Measurements from ENCODE around the gene FANCI.

FANCI gene

DNA sequence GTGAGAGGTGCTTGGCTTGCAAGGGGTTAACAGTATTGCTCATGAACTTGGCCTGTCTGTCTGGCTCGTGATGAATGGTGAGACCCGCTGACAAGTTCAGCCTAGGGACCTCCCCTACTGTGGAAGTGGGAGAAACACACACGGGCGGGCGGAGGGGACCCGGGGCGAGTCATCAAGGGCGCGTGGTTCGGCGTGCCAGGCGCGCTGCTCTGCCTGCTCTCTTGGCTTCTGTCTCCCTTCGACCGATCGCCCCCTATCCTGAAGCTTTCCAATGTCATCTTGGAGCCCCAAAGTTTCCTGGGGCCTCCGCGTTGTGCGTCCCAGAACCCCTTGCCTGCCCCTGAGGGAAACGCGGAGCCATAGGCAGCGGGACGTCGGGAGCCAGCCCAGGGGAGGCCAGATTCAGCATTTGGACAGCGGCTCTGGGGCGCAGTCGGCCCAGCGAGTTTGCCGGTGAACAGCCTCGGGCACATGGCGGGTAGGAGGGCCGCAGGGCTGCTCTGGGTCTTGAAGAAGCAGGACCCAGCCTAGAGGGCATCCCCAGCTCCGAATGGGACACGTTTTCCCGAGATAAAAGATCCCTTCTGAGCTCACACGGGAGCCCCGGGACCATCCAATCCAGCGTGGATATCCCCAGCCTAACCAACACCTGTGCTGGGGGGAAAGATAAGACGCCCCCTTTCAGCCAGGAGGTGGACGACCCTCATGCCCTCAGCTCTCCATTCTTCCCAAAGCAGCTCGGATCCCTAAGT lies 117.8 kb downstream of the FANCI start:
- Histone ChIP-seq H3K27ac (no peak overlapping the region), H3K4me1 (ENCODE audit: control insufficient read depth in 1 of 2, insufficient read depth in 1 of 2, low read depth in 1 of 2, low read length in 1 of 2) (peaks cover 15 to 40% of the 10 kb centered on the region in 2 experiments), H3K4me3 (ENCODE audit: low read depth in 1 of 2, low read length in 1 of 2) (peak overlapping the region in 1 of 2 experiments; percentile 17), H3K9me3 (no peaks in the 10 kb centered on the region), H3K36me3 (no peaks in the 10 kb centered on the region), H3K27me3 (peaks cover 100% of the 10 kb centered on the region)
- TF ChIP-seq, protein P1, sequence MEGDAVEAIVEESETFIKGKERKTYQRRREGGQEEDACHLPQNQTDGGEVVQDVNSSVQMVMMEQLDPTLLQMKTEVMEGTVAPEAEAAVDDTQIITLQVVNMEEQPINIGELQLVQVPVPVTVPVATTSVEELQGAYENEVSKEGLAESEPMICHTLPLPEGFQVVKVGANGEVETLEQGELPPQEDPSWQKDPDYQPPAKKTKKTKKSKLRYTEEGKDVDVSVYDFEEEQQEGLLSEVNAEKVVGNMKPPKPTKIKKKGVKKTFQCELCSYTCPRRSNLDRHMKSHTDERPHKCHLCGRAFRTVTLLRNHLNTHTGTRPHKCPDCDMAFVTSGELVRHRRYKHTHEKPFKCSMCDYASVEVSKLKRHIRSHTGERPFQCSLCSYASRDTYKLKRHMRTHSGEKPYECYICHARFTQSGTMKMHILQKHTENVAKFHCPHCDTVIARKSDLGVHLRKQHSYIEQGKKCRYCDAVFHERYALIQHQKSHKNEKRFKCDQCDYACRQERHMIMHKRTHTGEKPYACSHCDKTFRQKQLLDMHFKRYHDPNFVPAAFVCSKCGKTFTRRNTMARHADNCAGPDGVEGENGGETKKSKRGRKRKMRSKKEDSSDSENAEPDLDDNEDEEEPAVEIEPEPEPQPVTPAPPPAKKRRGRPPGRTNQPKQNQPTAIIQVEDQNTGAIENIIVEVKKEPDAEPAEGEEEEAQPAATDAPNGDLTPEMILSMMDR (IDR thresholded peaks at IDR 0.05): no peak

DNA sequence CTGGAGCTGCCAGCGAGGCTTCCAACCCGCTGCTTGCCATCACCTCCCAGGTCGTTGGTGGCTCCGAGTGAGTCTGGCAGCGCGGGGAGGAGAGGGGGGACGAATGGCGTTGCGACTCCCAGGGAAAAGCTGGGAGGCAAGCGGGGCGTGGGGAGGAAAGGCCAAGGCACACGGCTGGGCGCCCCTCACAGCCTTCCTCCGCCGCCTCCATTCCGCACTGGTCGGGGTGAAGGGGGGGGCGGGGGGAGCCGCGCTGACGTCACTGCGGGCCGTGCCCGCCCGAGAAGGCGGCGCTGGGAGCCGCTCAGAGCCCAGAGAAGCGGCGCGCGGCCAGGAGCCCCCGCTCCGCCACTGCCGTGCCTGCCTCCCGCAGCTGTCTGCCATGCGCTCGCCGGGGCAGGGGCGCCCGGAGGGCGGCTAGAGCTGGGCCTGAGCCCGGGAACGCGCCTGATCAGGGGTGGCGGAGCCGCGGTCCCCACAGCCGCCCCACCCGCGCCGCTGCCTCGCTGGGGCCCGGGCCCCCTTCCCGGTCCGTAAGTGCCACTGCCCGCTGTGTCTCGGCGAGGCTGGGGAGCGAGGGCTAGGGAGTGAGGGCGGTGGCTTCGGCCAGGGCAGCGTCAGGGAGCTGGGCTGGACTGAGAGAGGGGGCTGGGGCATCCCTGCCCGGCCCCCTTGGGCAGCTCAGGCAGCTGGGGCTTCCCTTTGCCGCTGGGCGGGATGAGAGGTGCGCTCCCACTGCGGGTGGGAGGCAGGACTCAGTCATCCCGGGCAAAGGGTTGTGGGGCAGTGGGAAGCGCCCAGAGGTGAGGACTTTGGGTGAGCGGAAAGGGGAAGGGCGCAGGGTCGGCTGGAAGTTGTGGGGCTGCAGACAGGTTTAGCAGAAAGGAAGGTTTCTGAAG lies 118.7 kb downstream of the FANCI start:
- Histone ChIP-seq H3K27ac (no peak overlapping the region), H3K36me3 (no peaks in the 10 kb centered on the region), H3K27me3 (peaks cover 100% of the 10 kb centered on the region), H3K4me1 (ENCODE audit: control insufficient read depth in 1 of 2, insufficient read depth in 1 of 2, low read depth in 1 of 2, low read length in 1 of 2) (peaks cover 15 to 43% of the 10 kb centered on the region in 2 experiments), H3K9me3 (no peaks in the 10 kb centered on the region), H3K4me3 (ENCODE audit: low read depth in 1 of 2, low read length in 1 of 2) (peak overlapping the region in 1 of 2 experiments; percentile 17)
- TF ChIP-seq, protein P1 (IDR thresholded peaks at IDR 0.05): no peak

DNA sequence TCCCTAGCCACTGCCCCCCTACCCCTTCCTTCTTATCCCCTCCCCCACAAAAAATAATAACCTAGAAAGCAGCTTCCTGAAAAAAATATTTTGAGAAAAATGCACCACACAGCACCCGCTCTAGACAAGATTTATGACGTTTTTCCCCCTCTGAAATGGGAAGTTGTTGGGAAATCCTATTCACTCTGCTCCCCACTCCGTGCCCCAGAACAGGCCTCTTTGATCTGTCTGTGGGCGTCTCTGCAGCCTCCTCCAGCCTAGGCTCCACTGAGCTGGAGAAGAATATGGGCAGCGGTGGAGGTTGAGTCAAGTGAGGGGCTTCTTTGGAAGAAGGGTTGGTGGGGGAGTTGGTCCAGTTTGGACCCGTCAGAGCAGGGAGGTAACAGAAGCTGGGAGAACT lies 119.4 kb downstream of the FANCI start:
- TF ChIP-seq, protein P1 (IDR thresholded peaks at IDR 0.05): no peak
- peaks cover 15 to 49% of the 10 kb centered on the region in 2 experiments for H3K4me1 ChIP-seq (ENCODE audit: control insufficient read depth in 1 of 2, insufficient read depth in 1 of 2, low read depth in 1 of 2, low read length in 1 of 2)

DNA sequence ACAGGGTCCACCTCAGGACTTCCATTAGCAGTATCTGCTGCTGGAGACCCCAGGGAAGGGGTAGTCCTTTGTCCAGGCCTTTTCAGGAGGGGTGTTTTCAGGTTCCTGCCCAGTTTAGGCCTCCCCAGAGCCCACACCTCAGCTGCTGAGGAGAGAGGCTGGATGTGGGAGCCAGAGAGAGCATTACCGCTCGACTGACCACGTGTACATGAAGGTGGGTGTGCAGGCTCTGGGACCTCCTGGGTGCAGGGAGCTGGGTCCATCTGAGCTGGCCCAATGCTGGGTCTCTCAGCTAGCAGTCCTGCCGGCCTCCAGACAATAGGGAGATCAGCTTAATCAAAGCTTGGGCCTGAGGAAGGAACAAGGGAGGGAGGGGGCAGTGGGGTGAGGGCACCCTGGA lies 120.0 kb downstream of the FANCI start:
- H3K36me3 ChIP-seq: no peaks in the 10 kb centered on the region
- H3K27ac ChIP-seq: no peak overlapping the region
- no peaks in the 10 kb centered on the region for H3K9me3 ChIP-seq
- peaks cover 15 to 44% of the 10 kb centered on the region in 2 experiments for H3K4me1 ChIP-seq (ENCODE audit: control insufficient read depth in 1 of 2, insufficient read depth in 1 of 2, low read depth in 1 of 2, low read length in 1 of 2)
- peaks cover 100% of the 10 kb centered on the region for H3K27me3 ChIP-seq
- no peak overlapping the region for H3K4me3 ChIP-seq (ENCODE audit: low read depth in 1 of 2, low read length in 1 of 2)
- TF ChIP-seq, protein P1 (IDR thresholded peaks at IDR 0.05): no peak

More for the DNA sequence above, 119.4 kb downstream of the FANCI start:
- Histone ChIP-seq H3K27me3 (peaks cover 100% of the 10 kb centered on the region), H3K27ac (no peak overlapping the region), H3K36me3 (no peaks in the 10 kb centered on the region), H3K4me3 (ENCODE audit: low read depth in 1 of 2, low read length in 1 of 2) (no peak overlapping the region), H3K9me3 (no peaks in the 10 kb centered on the region)

DNA sequence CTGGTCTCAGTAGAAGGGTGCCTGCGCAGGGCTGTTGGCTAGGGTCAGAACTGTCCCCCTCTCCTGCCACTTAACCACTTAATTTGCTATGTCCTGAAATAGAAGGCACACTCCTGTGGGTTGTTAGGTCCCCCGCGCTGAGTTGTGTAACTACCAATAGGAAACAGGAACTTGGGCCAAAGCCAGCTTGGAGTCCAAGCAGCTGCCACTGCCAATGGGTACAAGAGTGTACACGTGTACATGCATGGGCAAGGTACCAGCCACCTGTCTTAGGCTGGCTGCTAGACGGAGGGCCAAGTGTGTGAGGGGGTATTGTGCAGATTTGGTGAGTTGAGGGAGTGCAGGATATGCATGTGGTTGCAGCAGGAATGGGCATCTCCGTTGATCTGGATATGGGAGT lies 120.6 kb downstream of the FANCI start:
- TF ChIP-seq, protein P1 (IDR thresholded peaks at IDR 0.05): no peak
- Histone ChIP-seq H3K27me3 (peaks cover 100% of the 10 kb centered on the region), H3K27ac (no peak overlapping the region), H3K9me3 (no peaks in the 10 kb centered on the region), H3K36me3 (no peaks in the 10 kb centered on the region), H3K4me3 (ENCODE audit: low read depth in 1 of 2, low read length in 1 of 2) (no peak overlapping the region), H3K4me1 (ENCODE audit: control insufficient read depth in 1 of 2, insufficient read depth in 1 of 2, low read depth in 1 of 2, low read length in 1 of 2) (peaks cover 15 to 38% of the 10 kb centered on the region in 2 experiments)

Data from neutrophil (primary cell).